ENCODE data around the gene SCGB1C1.

SCGB1C1 gene

GRCh38 chr11:208181-208916 is 15.5 kb downstream of the SCGB1C1 start:
- Mint-ChIP-seq H3K9me3 (no peaks in the 10 kb centered on the region), H3K4me1 (ENCODE audit: low read depth) (peaks cover 61% of the 10 kb centered on the region), H3K27ac (peak overlapping the region; percentile 99), H3K27me3 (no peaks in the 10 kb centered on the region), H3K4me3 (peak overlapping the region; percentile 87), H3K36me3 (ENCODE audit: low read depth) (peaks cover 98% of the 10 kb centered on the region)
- intact Hi-C loops (cut with micrococcal nuclease), result loop anchor here (1.0 to 10.0 kb wide), 2 partner anchors 28 to 296 kb away; partner anchors contain the start of genes PSMD13, RNH1 and SIRT3

- Mint-ChIP-seq H3K9me3 (no peaks in the 10 kb centered on the region), H3K27me3 (no peaks in the 10 kb centered on the region), H3K4me3 (peak overlapping the region; percentile 87), H3K36me3 (ENCODE audit: low read depth) (peaks cover 98% of the 10 kb centered on the region), H3K4me1 (ENCODE audit: low read depth) (peaks cover 56% of the 10 kb centered on the region), H3K27ac (peak overlapping the region; percentile 99)
- intact Hi-C loops (cut with micrococcal nuclease), result loop anchor here (1.0 to 10.0 kb wide), 2 partner anchors 27 to 296 kb away; partner anchors contain the start of genes PSMD13, RNH1 and SIRT3
Measured at GRCh38 chr11:208917-209260, 16.0 kb downstream of the SCGB1C1 start.

GRCh38 chr11:209275-210121 is 16.6 kb downstream of the SCGB1C1 start:
- peak overlapping the region; percentile 99 for H3K27ac Mint-ChIP-seq
- peaks cover 98% of the 10 kb centered on the region for H3K36me3 Mint-ChIP-seq (ENCODE audit: low read depth)
- no peaks in the 10 kb centered on the region for H3K9me3 Mint-ChIP-seq
- peaks cover 50% of the 10 kb centered on the region for H3K4me1 Mint-ChIP-seq (ENCODE audit: low read depth)
- no peaks in the 10 kb centered on the region for H3K27me3 Mint-ChIP-seq
- intact Hi-C loops (cut with micrococcal nuclease), result loop anchor here (10.0 kb wide), 1 partner anchor 295 kb away; the partner anchor contains the start of gene RNH1
- peak overlapping the region; percentile 87 for H3K4me3 Mint-ChIP-seq

- H3K27ac Mint-ChIP-seq, result peak overlapping the region; percentile 99
- intact Hi-C loops (cut with micrococcal nuclease), result no loop called here
- H3K27me3 Mint-ChIP-seq, result no peaks in the 10 kb centered on the region
- H3K4me3 Mint-ChIP-seq, result peak overlapping the region; percentile 87
- H3K9me3 Mint-ChIP-seq, result no peaks in the 10 kb centered on the region
- H3K4me1 Mint-ChIP-seq (ENCODE audit: low read depth), result peaks cover 45% of the 10 kb centered on the region
- H3K36me3 Mint-ChIP-seq (ENCODE audit: low read depth), result peaks cover 98% of the 10 kb centered on the region
Measured at GRCh38 chr11:210122-210802, 17.4 kb downstream of the SCGB1C1 start.

GRCh38 chr11:210803-211180 is 17.9 kb downstream of the SCGB1C1 start:
- Mint-ChIP-seq H3K4me1 (ENCODE audit: low read depth) (peaks cover 41% of the 10 kb centered on the region), H3K9me3 (no peaks in the 10 kb centered on the region), H3K4me3 (no peak overlapping the region), H3K27ac (peak overlapping the region; percentile 99), H3K27me3 (no peaks in the 10 kb centered on the region), H3K36me3 (ENCODE audit: low read depth) (peaks cover 98% of the 10 kb centered on the region)
- intact Hi-C loops (cut with micrococcal nuclease), result no loop called here

- Mint-ChIP-seq H3K27ac (peak overlapping the region; percentile 99), H3K4me3 (no peak overlapping the region), H3K36me3 (ENCODE audit: low read depth) (peaks cover 100% of the 10 kb centered on the region), H3K27me3 (no peaks in the 10 kb centered on the region), H3K9me3 (no peaks in the 10 kb centered on the region), H3K4me1 (ENCODE audit: low read depth) (peaks cover 36% of the 10 kb centered on the region)
- intact Hi-C loops (cut with micrococcal nuclease), result no loop called here
Measured at GRCh38 chr11:211295-211694, 18.4 kb downstream of the SCGB1C1 start.

GRCh38 chr11:211741-212140 is 18.9 kb downstream of the SCGB1C1 start:
- no peak overlapping the region for H3K4me3 Mint-ChIP-seq
- intact Hi-C loops (cut with micrococcal nuclease), result no loop called here
- H3K27ac Mint-ChIP-seq, result no peak overlapping the region
- peaks cover 97% of the 10 kb centered on the region for H3K36me3 Mint-ChIP-seq (ENCODE audit: low read depth)
- H3K27me3 Mint-ChIP-seq, result no peaks in the 10 kb centered on the region
- peaks cover 31% of the 10 kb centered on the region for H3K4me1 Mint-ChIP-seq (ENCODE audit: low read depth)
- no peaks in the 10 kb centered on the region for H3K9me3 Mint-ChIP-seq

- Mint-ChIP-seq H3K27ac (no peak overlapping the region), H3K4me1 (ENCODE audit: low read depth) (peaks cover 32% of the 10 kb centered on the region), H3K36me3 (ENCODE audit: low read depth) (peaks cover 90% of the 10 kb centered on the region), H3K9me3 (no peaks in the 10 kb centered on the region), H3K4me3 (no peak overlapping the region), H3K27me3 (no peaks in the 10 kb centered on the region)
- intact Hi-C loops (cut with micrococcal nuclease), result no loop called here
Measured at GRCh38 chr11:212150-213100, 19.5 kb downstream of the SCGB1C1 start.

- no peak overlapping the region for H3K27ac Mint-ChIP-seq
- no peak overlapping the region for H3K4me3 Mint-ChIP-seq
- no peaks in the 10 kb centered on the region for H3K9me3 Mint-ChIP-seq
- H3K4me1 Mint-ChIP-seq (ENCODE audit: low read depth), result peaks cover 39% of the 10 kb centered on the region
- H3K36me3 Mint-ChIP-seq (ENCODE audit: low read depth), result peaks cover 88% of the 10 kb centered on the region
- intact Hi-C loops (cut with micrococcal nuclease), result no loop called here
- no peaks in the 10 kb centered on the region for H3K27me3 Mint-ChIP-seq
Measured at GRCh38 chr11:213111-213510, 20.2 kb downstream of the SCGB1C1 start.

- no peak overlapping the region for H3K27ac Mint-ChIP-seq
- no peaks in the 10 kb centered on the region for H3K27me3 Mint-ChIP-seq
- no peaks in the 10 kb centered on the region for H3K9me3 Mint-ChIP-seq
- intact Hi-C loops (cut with micrococcal nuclease), result no loop called here
- peaks cover 85% of the 10 kb centered on the region for H3K36me3 Mint-ChIP-seq (ENCODE audit: low read depth)
- no peak overlapping the region for H3K4me3 Mint-ChIP-seq
- peaks cover 29% of the 10 kb centered on the region for H3K4me1 Mint-ChIP-seq (ENCODE audit: low read depth)
Measured at GRCh38 chr11:214083-214482, 21.2 kb downstream of the SCGB1C1 start.

- H3K4me1 Mint-ChIP-seq (ENCODE audit: low read depth), result peaks cover 17% of the 10 kb centered on the region
- no peaks in the 10 kb centered on the region for H3K9me3 Mint-ChIP-seq
- H3K27ac Mint-ChIP-seq, result no peak overlapping the region
- peaks cover 75% of the 10 kb centered on the region for H3K36me3 Mint-ChIP-seq (ENCODE audit: low read depth)
- intact Hi-C loops (cut with micrococcal nuclease), result no loop called here
- no peak overlapping the region for H3K4me3 Mint-ChIP-seq
- H3K27me3 Mint-ChIP-seq, result no peaks in the 10 kb centered on the region
Measured at GRCh38 chr11:215581-216037, 22.7 kb downstream of the SCGB1C1 start.

GRCh38 chr11:216081-216974 is 23.4 kb downstream of the SCGB1C1 start:
- no peaks in the 10 kb centered on the region for H3K9me3 Mint-ChIP-seq
- no peak overlapping the region for H3K27ac Mint-ChIP-seq
- intact Hi-C loops (cut with micrococcal nuclease), result no loop called here
- peaks cover 10% of the 10 kb centered on the region for H3K4me1 Mint-ChIP-seq (ENCODE audit: low read depth)
- no peaks in the 10 kb centered on the region for H3K27me3 Mint-ChIP-seq
- H3K36me3 Mint-ChIP-seq (ENCODE audit: low read depth), result peaks cover 68% of the 10 kb centered on the region
- no peak overlapping the region for H3K4me3 Mint-ChIP-seq

Data from dendritic cell treated with granulocyte-macrophage colony-stimulating factor and Interleukin-4, amounts not matched to agents 40 ng/mL and 50 ng/mL, for 4 days (primary cell).